ENCODE results near the gene ADGRF1.

DNA sequence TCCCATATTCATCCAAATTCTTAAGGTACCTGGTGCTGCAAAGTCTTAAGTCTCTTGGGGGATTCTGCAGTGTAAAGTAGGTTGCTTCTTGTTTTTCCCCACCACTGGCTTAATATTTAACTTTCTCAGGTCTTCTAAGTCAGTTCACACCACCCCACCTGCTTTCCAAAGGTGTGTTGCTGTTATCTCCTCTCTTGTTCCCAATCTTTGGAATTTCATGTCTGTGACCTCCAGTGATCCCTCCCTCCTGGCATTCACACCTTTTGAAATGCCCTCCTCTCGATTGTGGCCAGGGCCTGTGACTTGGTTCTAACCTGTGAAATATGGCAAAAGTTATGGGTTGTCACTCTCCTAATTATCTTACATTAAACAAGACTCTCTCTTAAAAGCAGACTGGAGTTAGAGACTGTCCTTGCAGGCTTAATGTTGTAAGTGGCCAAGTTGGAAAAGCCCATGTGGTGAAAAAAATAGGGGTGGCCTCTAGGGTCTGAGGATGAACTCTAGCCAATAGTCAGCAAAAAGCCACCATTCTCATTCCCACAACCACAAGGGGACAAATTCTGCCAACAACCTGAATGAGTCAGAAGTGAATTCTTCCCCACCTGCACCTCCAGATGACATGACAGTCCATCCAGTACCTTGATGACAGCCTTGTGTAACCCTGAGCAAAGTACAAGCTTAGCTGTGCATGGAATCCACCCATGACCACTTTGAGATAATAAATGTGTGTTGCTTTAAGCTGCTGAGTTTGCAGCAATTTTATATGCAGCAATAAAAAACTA lies 45.1 kb downstream of the ADGRF1 start:
- TF ChIP-seq, protein P1, sequence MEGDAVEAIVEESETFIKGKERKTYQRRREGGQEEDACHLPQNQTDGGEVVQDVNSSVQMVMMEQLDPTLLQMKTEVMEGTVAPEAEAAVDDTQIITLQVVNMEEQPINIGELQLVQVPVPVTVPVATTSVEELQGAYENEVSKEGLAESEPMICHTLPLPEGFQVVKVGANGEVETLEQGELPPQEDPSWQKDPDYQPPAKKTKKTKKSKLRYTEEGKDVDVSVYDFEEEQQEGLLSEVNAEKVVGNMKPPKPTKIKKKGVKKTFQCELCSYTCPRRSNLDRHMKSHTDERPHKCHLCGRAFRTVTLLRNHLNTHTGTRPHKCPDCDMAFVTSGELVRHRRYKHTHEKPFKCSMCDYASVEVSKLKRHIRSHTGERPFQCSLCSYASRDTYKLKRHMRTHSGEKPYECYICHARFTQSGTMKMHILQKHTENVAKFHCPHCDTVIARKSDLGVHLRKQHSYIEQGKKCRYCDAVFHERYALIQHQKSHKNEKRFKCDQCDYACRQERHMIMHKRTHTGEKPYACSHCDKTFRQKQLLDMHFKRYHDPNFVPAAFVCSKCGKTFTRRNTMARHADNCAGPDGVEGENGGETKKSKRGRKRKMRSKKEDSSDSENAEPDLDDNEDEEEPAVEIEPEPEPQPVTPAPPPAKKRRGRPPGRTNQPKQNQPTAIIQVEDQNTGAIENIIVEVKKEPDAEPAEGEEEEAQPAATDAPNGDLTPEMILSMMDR (IDR thresholded peaks at IDR 0.05; ENCODE audit: low read depth, low read length) = no peak
- TF ChIP-seq POLR2A (IDR thresholded peaks at IDR 0.05; ENCODE audit: extremely low read depth, insufficient read length) = no peak

All from NB4 (cell line).